Measurements from ENCODE around the gene CPNE2.

The CPNE2 gene

DNA sequence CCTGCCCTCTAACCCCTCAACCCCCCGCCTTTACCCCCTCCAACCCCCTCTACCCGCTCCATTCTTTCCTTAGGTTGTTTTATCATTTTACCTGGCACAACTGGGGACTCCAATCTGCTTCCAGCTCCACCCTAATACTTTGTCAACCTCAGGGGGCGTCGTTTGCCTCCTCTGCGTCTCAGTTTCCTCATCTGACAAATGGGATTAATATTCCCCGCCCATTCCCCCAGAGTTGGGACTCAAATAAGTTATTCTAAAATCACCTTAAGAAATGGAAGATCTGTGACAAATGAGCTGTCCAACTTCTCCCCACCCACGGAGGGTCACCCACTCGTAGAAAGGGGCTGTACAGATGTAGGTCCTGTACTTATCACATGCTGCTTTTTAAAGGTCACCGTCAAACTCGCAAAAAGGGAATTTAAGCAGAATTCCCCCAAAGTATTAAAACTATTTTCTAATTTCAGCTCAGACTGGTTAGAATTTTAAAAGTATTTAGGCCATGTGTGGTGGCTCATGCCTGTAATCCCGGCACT, 40.6 kb upstream of the CPNE2 start:
- no peak for DNase-seq (ENCODE audit: low read depth)
- TF ChIP-seq, protein P1, sequence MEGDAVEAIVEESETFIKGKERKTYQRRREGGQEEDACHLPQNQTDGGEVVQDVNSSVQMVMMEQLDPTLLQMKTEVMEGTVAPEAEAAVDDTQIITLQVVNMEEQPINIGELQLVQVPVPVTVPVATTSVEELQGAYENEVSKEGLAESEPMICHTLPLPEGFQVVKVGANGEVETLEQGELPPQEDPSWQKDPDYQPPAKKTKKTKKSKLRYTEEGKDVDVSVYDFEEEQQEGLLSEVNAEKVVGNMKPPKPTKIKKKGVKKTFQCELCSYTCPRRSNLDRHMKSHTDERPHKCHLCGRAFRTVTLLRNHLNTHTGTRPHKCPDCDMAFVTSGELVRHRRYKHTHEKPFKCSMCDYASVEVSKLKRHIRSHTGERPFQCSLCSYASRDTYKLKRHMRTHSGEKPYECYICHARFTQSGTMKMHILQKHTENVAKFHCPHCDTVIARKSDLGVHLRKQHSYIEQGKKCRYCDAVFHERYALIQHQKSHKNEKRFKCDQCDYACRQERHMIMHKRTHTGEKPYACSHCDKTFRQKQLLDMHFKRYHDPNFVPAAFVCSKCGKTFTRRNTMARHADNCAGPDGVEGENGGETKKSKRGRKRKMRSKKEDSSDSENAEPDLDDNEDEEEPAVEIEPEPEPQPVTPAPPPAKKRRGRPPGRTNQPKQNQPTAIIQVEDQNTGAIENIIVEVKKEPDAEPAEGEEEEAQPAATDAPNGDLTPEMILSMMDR (IDR thresholded peaks at IDR 0.05; ENCODE audit: low read length, missing control alignments): no peak
- H3K4me3 ChIP-seq (replicated peaks; ENCODE audit: low read depth, low read length): no peak overlapping the region

DNA sequence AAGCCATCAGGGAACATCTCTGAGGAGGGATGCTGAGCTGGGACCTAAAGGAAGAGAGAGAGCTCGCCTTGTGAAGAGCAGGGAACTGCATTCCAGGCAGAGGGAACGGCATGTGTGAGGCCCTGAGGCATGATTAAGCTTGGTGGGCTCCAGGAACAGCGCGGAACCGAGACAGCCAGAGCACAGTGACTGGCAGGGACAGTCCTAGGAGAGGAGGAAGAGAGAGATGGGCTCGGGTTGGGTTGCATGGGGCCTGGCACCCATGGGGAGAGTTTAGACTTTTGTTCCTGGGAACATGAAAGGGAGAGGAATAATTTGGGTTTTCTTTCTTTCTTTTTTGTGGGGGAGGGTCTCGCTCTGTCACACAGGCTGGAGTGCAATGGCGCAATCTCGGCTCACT, 39.2 kb upstream of the CPNE2 start:
- DNase-seq (ENCODE audit: low read depth): no peak
- no peak overlapping the region for H3K4me3 ChIP-seq (replicated peaks; ENCODE audit: low read depth, low read length)
- TF ChIP-seq, protein P1 (IDR thresholded peaks at IDR 0.05; ENCODE audit: low read length, missing control alignments): no peak

DNA sequence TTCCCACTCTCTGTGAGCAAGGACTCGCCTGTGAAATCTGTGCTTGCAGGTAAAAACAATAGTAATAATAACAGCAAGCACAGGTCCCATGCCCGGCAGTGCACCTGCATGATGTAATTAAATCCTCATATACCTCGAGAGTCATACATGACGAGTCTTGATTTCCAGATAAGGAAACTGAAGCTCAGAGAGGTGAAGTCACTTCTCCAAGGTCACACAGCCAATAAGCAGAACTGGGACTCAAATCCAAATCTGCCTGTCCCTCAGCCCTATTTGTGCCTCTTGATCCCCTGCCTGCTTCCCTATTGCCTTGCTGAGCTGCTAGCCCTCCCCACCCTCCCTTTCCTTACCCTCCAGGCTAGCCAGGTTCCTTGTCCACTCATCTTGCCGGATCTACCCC, 38.0 kb upstream of the CPNE2 start:
- no peak for DNase-seq (ENCODE audit: low read depth)
- TF ChIP-seq, protein P1 (IDR thresholded peaks at IDR 0.05; ENCODE audit: low read length, missing control alignments): no peak
- H3K4me3 ChIP-seq (replicated peaks; ENCODE audit: low read depth, low read length): no peak overlapping the region

DNA sequence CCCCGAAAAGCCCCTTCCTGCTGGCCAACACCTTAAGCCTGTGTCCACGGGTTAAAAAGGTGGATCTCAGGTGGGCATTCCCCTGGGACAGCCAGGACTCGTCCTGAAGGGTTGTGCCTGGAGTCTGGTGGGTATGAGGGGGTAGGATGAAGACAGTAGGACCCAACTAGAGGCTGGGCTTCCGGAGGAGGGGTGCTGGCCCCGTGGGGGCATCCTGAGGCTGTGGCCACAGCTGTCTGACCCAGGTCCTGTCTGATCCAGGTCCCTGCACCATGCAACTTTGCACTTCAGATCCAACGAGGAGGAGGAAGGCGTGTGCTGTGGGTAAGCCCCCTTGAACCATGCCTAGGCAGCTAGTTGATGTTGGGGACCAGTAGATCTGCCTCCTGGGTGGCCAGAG, 37.6 kb upstream of the CPNE2 start:
- TF ChIP-seq, protein P1 (IDR thresholded peaks at IDR 0.05; ENCODE audit: low read length, missing control alignments): no peak
- DNase-seq (ENCODE audit: low read depth): no peak
- no peak overlapping the region for H3K4me3 ChIP-seq (replicated peaks; ENCODE audit: low read depth, low read length)

DNA sequence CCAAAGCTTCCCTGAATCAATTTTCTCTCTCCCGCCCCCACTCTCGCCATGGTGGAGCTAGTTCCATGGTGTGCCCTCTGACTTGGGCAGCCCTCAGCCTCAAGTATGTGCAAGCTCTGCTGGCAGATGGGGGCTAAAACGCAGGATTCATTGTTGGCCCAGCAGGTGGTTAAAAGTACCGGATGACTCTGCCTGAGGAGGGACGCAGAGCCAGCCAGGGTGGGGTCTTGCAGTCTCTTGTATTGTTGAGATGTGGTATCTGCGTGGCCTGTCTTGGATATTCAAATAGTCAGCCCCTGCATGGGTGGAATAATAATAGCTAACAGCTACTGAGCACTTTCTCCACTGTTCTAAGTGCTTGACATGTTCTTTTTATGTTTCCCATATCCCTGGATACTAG, 36.7 kb upstream of the CPNE2 start:
- DNase-seq (ENCODE audit: low read depth): no peak
- no peak overlapping the region for H3K4me3 ChIP-seq (replicated peaks; ENCODE audit: low read depth, low read length)
- TF ChIP-seq, protein P1 (IDR thresholded peaks at IDR 0.05; ENCODE audit: low read length, missing control alignments): no peak

DNA sequence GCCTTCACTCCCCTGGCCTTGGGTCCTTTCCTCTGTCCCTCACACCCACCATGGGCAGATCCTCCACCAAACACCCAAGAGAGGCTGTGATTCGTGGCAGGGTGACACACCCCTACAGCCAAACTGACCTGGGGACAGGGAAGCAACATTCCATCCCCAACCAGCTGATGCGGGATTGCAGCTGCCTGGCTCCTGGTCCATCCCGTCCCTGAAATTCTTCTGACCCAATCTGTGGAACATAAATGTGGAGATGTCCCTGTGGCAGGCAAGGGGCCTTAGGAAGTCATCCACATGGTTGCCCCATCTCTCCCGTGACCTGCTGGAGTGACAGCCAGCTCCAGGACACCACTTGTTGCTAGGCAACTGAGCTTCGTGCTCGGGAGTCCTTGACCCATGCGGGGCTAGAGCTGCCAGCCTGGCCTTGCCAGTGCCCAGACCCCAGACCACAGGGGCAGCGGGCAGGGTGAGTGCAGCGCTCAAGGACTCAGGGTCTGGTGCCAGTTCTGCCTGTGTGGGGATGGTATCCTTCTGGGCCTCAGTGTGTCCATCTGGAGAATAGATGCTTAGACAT, 34.0 kb upstream of the CPNE2 start:
- no peak overlapping the region for H3K4me3 ChIP-seq (replicated peaks; ENCODE audit: low read depth, low read length)
- DNase-seq (ENCODE audit: low read depth): no peak
- TF ChIP-seq, protein P1 (IDR thresholded peaks at IDR 0.05; ENCODE audit: low read length, missing control alignments): no peak

All from fibroblast of pulmonary artery (primary cell).